ENCODE data around the gene EPHA2. TPM values are rescaled to one million over a fixed set of nuclear protein-coding genes. Genes with fewer than 3 reads are reported as not detected.

The EPHA2 gene
- polyA plus RNA-seq, 3 donors: 11.9 to 18.4 (median 17.4) TPM

DNA sequence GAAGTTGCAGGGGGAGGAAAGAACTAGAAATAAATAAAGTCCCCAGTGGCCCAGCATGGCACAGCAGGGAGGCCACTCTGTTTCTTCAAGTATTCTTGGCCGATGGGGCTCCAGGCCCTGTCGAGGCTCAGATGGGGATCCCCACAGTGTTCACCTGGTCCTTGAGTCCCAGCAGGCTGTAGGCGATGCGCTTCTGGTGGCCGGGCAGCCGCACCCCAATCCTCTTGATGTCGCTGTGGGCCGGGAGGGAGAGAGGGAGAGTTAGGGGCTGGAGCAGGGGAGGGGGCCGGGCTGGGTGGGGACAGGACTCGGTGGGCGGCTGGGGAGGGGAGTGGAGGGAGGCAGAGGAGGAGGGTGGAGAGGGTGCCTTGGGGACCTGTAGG, 30.8 kb downstream of the EPHA2 start:
- no peak for DNase-seq (ENCODE audit: low read depth in 3 of 3, low spot score in 2 of 3)

DNA sequence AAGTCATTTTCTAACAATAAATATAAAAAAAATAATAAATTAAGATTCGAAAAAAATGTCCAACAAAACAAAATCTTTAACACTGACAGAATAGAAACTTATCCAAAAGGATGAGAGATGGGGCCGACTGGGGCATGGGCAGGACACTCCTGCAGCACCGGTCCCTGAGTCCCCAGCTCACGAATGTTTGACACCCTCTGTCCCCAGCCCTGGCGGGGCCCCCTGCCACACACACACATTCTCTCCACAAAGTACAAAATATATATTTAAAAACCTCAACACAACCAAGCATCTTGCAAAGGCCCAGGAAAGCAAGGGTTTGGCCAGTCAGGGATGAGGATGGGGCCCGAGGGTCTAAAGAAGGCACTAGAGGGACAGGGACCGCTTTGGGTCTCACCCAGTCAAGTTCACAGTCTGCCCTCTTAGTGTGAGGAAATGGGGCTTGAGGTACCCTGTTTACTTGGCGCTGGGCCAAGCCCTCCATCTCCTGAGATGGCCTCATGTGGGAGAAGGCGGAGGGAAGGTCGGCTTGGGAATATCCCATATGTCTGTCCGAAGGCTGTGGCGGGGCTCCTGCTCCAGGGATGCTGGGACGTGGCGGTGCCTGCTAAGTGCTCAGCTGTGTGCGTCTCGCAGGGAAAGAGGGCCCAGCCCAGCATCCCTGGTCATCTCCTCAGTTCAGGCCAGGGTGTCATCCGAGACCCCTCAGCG, 31.3 kb downstream of the EPHA2 start:
- DNase-seq (ENCODE audit: low read depth in 3 of 3, low spot score in 2 of 3): no peak

DNA sequence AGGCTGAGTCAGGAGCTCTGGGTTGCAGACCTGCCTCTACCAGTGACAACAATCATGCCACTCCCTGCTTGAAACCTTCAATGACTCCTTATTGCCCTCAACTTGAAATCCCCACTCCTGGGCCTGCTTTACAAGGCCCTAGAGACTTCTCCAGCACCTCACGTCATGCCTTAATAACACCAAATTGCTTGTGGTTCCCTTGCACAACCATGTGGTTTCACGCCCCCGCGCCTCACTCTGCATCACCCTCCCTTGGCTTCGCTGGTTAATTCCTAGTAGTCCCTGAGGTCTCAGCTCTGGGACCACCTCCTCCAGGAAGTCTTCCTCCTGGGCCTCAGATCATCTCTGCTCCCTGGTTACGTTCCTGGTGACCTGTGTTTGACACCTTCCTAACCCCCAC, 33.0 kb downstream of the EPHA2 start:
- DNase-seq (ENCODE audit: low read depth in 3 of 3, low spot score in 2 of 3): no peak

GRCh38 chr1:16122350-16122881, 33.5 kb downstream of the EPHA2 start:
- no peak for DNase-seq (ENCODE audit: low read depth in 3 of 3, low spot score in 2 of 3)

GRCh38 chr1:16120940-16121410, 34.9 kb downstream of the EPHA2 start:
- DNase-seq (ENCODE audit: low read depth in 3 of 3, low spot score in 2 of 3): no peak

- no peak for DNase-seq (ENCODE audit: low read depth in 3 of 3, low spot score in 2 of 3)
Observed at GRCh38 chr1:16120407-16120806, 35.5 kb downstream of the EPHA2 start.

- DNase-seq (ENCODE audit: low read depth in 3 of 3, low spot score in 2 of 3): no peak
Observed at GRCh38 chr1:16119926-16120325, 35.9 kb downstream of the EPHA2 start.

GRCh38 chr1:16119504-16119903, 36.4 kb downstream of the EPHA2 start:
- no peak for DNase-seq (ENCODE audit: low read depth in 3 of 3, low spot score in 2 of 3)

GRCh38 chr1:16118706-16119105, 37.2 kb downstream of the EPHA2 start:
- DNase-seq (ENCODE audit: low read depth in 3 of 3, low spot score in 2 of 3): no peak

- no peak for DNase-seq (ENCODE audit: low read depth in 3 of 3, low spot score in 2 of 3)
Observed at GRCh38 chr1:16117936-16118335, 37.9 kb downstream of the EPHA2 start.

DNA sequence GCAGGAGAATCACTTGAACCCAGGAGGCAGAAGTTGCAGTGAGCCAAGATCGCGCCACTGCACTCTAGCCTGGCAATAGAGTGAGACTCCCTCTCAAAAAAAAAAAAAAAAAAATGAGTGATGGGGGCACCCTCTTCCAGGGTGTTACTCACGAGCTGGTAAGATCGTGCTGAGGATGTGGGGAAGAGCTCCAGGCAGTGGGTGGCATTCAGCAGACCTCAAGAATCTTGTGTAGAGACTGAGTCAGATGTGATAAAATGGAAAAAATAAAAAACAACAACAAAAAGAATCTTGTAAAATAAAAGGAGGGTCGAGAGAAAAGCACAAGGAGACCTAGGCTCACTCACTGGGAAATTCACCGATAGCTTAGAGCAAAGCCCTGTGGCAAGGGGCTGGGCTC, 38.5 kb downstream of the EPHA2 start:
- no peak for DNase-seq (ENCODE audit: low read depth in 3 of 3, low spot score in 2 of 3)

DNA sequence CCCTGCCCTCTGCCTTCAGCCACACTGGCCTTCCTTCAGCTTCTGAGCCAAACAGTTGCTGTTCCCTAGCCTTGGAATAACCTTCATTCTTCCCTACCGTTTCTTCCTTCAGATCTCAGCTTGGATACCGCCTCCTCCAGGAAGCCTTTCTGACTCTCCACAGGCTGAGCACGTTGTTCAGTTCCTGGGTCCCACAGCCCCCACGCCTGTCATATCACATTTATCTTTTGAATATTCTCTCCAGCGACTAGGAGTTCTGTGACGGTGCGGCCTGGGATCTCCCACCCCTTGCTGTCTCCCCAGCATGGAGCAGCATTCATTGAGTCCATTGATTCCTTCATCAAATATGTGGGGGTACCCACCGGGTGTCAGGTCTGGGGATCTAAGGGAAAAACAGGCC, 39.2 kb downstream of the EPHA2 start:
- no peak for DNase-seq (ENCODE audit: low read depth in 3 of 3, low spot score in 2 of 3)

- no peak for DNase-seq (ENCODE audit: low read depth in 3 of 3, low spot score in 2 of 3)
Observed at GRCh38 chr1:16116002-16116401, 39.9 kb downstream of the EPHA2 start.

GRCh38 chr1:16115468-16115983, 40.3 kb downstream of the EPHA2 start:
- DNase-seq (ENCODE audit: low read depth in 3 of 3, low spot score in 2 of 3): no peak

- DNase-seq (ENCODE audit: low read depth in 3 of 3, low spot score in 2 of 3): no peak
Observed at GRCh38 chr1:16114527-16115467, 41.1 kb downstream of the EPHA2 start.

DNA sequence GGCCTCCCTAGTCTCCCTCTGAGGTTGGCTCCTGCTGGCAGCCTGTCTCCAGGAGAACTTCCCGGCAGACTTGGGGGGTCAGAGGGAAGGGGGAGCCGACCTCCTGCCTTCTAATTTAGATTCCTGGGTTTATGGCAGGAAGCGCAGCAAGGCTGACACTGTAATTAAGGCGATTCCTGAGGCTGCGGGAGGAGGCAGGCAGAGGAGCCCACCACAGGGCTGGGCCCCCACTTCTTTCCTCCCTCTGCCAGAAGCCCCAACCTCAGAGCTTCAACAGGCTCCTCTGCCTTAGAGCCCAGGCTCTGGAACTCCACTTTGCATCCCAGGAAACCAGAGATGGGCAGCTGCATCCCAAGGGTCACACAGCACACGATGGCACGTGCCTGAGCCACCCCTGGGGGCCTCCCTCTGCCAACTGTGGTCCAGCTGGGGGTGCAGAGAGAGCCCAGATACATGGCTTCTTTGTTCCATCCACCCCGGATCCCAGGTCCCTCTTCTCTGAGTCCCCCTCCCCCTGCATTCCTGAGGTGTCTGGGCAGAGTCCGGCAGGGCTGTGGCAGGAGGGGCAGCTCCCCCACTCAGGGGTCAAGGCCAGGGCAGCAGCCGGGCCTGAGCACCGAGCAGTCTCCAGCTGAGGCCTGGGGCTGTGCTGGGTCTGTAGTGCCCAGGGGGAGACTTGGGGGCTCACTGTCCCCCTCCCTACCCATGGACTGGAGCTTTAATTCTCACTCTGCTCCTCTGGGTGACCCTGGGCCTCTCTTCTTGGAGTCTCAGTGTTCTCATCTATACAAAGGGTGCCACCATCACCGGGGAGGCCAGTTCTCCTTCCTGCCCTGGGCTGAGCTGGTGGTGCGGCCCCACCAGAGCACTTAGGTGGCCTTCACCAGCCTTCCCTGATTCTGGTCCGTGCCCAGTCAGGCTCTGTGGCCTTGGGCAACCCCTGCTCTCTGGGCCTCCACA, 43.0 kb downstream of the EPHA2 start:
- DNase-seq (ENCODE audit: low read depth in 3 of 3, low spot score in 2 of 3): peak in 1 of 3 donors; percentile 33

DNA sequence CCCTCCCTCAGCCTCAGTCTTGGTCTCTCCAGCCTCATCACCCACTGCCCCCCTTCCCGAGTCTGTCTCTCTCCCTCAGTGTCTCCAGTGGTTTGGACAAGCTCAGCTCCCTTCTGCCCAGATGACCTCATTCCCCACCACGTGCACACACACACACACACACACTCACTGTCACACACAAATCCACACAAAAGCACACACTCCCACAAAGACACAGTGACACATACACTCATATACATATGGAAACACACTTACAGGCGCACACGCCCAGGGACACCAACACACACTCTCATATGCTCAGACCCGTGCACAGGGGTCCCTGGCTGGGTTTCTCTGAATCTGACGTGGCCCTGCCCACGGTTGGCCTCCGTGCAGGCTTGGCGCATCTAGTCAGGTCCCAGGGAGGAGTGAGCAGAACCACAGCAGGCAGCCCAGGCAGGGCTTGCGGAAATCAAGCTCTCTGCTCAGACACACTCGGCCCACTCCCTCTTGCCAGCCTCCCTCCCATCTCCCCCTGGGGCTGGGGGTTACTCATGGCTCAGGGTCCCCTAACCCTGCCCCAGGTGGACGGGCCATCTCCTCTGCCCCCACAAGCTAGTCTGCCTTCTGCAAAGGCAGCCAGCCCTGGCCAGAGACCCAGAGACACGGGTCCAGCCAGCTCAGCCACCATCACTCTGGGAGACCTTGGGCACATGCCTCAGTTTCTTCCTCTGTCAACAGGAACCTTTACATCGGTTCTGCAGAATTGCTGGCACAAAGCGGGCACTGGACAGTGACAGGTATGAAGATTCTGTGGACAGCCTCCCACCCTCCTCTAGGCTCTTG, 43.9 kb downstream of the EPHA2 start:
- no peak for DNase-seq (ENCODE audit: low read depth in 3 of 3, low spot score in 2 of 3)

DNA sequence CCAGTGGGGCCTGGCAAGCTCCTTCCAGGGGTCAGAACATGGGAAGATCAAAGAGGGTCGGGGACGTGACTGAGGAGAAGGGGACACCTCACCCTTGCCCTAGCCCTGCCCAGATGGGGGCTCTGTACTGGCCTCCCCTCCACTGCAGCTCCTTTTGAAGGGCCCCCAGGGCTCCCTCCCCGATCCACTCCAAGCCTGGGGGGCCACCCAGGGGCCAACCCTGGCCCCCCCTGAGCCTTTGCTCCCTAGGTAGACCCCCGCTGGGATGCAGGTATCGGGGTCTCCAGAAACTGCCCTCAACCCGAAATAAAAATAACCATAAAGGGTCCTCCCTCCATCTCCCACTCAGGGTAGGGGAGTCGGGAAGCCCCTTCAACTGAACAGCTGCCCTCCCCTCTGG, 45.0 kb downstream of the EPHA2 start:
- DNase-seq (ENCODE audit: low read depth in 3 of 3, low spot score in 2 of 3): no peak

DNA sequence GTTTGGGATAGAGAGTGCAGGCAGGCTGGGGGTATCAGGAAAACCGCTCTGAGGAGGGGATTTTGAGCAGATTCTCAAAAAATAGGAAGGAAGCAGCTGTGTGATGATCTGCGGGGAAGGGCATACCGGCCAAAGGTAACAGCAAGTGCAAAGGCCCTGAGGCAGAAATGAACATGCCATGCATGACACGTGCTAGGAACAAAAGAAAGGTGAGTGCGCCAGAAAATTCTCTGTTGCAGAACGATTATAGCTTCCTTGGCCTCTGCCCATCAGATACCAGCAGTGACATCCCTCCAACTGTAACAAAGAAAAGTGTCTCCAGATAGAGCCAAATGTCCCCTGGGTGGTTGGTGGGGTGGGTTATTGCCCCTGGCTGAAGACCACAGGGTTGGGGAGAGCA, 45.4 kb downstream of the EPHA2 start:
- no peak for DNase-seq (ENCODE audit: low read depth in 3 of 3, low spot score in 2 of 3)
